ENCODE measurements around the gene DNAH1. TPM values are rescaled to one million over a fixed set of nuclear protein-coding genes. Genes with fewer than 3 reads are reported as not detected.
A peak's percentile ranks its signal among the peaks of the same experiment; 100 is the strongest.
"Not testable (repeated sequence)": the region's sequence is repeated elsewhere in the genome, so short reads cannot be mapped to it uniquely, and the experiment has no call there.

Gene DNAH1
- total RNA-seq, 1 donor from 2014 or later: 11.2 TPM

- DNase-seq (no peak), ATAC-seq (no peak)
- no peaks in the 10 kb centered on the region for H3K4me1 ChIP-seq
- H3K9me3 ChIP-seq: no peaks in the 10 kb centered on the region
- H3K27me3 ChIP-seq: no peaks in the 10 kb centered on the region
- intact Hi-C loops (cut with DNase I): no loop called here
- H3K36me3 ChIP-seq: peaks cover 14% of the 10 kb centered on the region
- TF ChIP-seq CTCF (IDR thresholded peaks at IDR 0.05): no peak
- no peak overlapping the region for H3K27ac ChIP-seq
- H3K4me3 ChIP-seq: no peak overlapping the region
Measured at GRCh38 chr3:52330194-52330805, 14.2 kb downstream of the DNAH1 start.

GRCh38 chr3:52331091-52331490, 15.0 kb downstream of the DNAH1 start:
- ATAC-seq (no peak), DNase-seq (no peak)
- TF ChIP-seq CTCF (IDR thresholded peaks at IDR 0.05): no peak
- H3K4me1 ChIP-seq: no peaks in the 10 kb centered on the region
- H3K9me3 ChIP-seq: no peaks in the 10 kb centered on the region
- H3K36me3 ChIP-seq: peaks cover 14% of the 10 kb centered on the region
- H3K27me3 ChIP-seq: no peaks in the 10 kb centered on the region
- no peak overlapping the region for H3K4me3 ChIP-seq
- intact Hi-C loops (cut with DNase I): no loop called here
- H3K27ac ChIP-seq: no peak overlapping the region

- peaks cover 17% of the 10 kb centered on the region for H3K36me3 ChIP-seq
- TF ChIP-seq CTCF (IDR thresholded peaks at IDR 0.05): no peak
- no peaks in the 10 kb centered on the region for H3K4me1 ChIP-seq
- no peak overlapping the region for H3K4me3 ChIP-seq
- no peak overlapping the region for H3K27ac ChIP-seq
- H3K9me3 ChIP-seq: no peaks in the 10 kb centered on the region
- intact Hi-C loops (cut with DNase I): no loop called here
- ATAC-seq (no peak), DNase-seq (no peak)
- no peaks in the 10 kb centered on the region for H3K27me3 ChIP-seq
Measured at GRCh38 chr3:52331906-52332305, 15.8 kb downstream of the DNAH1 start.

- TF ChIP-seq CTCF (IDR thresholded peaks at IDR 0.05): no peak
- Histone ChIP-seq H3K36me3 (peaks cover 19% of the 10 kb centered on the region), H3K4me1 (no peaks in the 10 kb centered on the region), H3K27me3 (no peaks in the 10 kb centered on the region), H3K9me3 (no peaks in the 10 kb centered on the region), H3K27ac (no peak overlapping the region), H3K4me3 (no peak overlapping the region)
- no peak for ATAC-seq
- DNase-seq: no peak
- intact Hi-C loops (cut with DNase I): no loop called here
Measured at GRCh38 chr3:52333869-52334557, 17.9 kb downstream of the DNAH1 start.

- intact Hi-C loops (cut with DNase I): loop anchor here (5.0 kb wide), 1 partner anchor 116 kb away; no protein-coding TSS in a partner anchor
- not testable (repeated sequence) for H3K27me3 ChIP-seq, H3K9me3 ChIP-seq, H3K27ac ChIP-seq, H3K4me1 ChIP-seq, H3K4me3 ChIP-seq, ATAC-seq, DNase-seq
- H3K36me3 ChIP-seq: peaks cover 18% of the 10 kb centered on the region
Measured at GRCh38 chr3:52338131-52338530, 22.0 kb downstream of the DNAH1 start.

GRCh38 chr3:52339612-52340011, 23.5 kb downstream of the DNAH1 start:
- intact Hi-C loops (cut with DNase I): loop anchor here (5.0 kb wide), 2 partner anchors 107 to 117 kb away; no protein-coding TSS in a partner anchor
- Histone ChIP-seq H3K9me3 (no peaks in the 10 kb centered on the region), H3K4me1 (no peaks in the 10 kb centered on the region), H3K27me3 (no peaks in the 10 kb centered on the region), H3K4me3 (no peak overlapping the region), H3K27ac (no peak overlapping the region), H3K36me3 (peaks cover 4% of the 10 kb centered on the region)
- DNase-seq: no peak
- TF ChIP-seq CTCF (IDR thresholded peaks at IDR 0.05): peak; percentile 71
- ATAC-seq: peak; percentile 88
